Prostate gland (tissue), 2 donors: ENCODE data around the gene TTLL13. TPM values are rescaled to one million over a fixed set of nuclear protein-coding genes. Genes with fewer than 3 reads are reported as not detected.
"Not testable (repeated sequence)": the region's sequence is repeated elsewhere in the genome, so short reads cannot be mapped to it uniquely, and the experiment has no call there.

ENCODE experiments used
- DNase-seq: peaks from one replicate; pipeline ENCODE4 v3.0.0-alpha.2; 2019; ENCODE audit warnings: low spot score
- H3K27ac ChIP-seq, 2 donors: fragments of 200-600 bp; sonication (generic); 2 replicates each; pipeline ENCODE4 v1.5.1; 2017 to 2019
- H3K27me3 ChIP-seq: fragments of 200-600 bp; sonication (generic); replicated peaks from 2 replicates; pipeline ENCODE4 v1.5.1; 2019; ENCODE audit not compliant: insufficient read depth
- H3K36me3 ChIP-seq, 2 donors: fragments of 200-600 bp; sonication (generic); 1 replicate in 1 of 2; 2 replicates in 1 of 2; pipeline versions ENCODE4 v1.5.1 to v1.8.1; 2017 to 2019
- H3K4me1 ChIP-seq: fragments of 200-600 bp; sonication (generic); replicated peaks from 2 replicates; pipeline ENCODE4 v1.5.1; 2019
- H3K4me3 ChIP-seq, 2 donors: fragments of 200-600 bp; sonication (generic); 2 replicates each; pipeline ENCODE4 v1.5.1; 2017 to 2019
- H3K9me3 ChIP-seq: fragments of 200-600 bp; sonication (generic); 2 replicates; pipeline ENCODE4 v1.5.1; 2017
- POLR2A ChIP-seq: fragments of 450-650 bp; IDR thresholded peaks from one replicate; pipeline ENCODE4 v1.6.1; 2016; ENCODE audit warnings: antibody characterized with exemption, mild to moderate bottlenecking
- POLR2AphosphoS5 ChIP-seq: sonication (generic); formaldehyde crosslinking; IDR thresholded peaks from one replicate; pipeline ENCODE4 v1.6.1; 2017; ENCODE audit warnings: antibody characterized with exemption
- WGBS: methylation state at CpG from one replicate; pipeline ENCODE4 v1.1.5; 2018; 5-methylcytosine and 5-hydroxymethylcytosine counted together
- intact Hi-C: fragments of 100-400 bp; cut with DNase I; formaldehyde crosslinking; loops from one replicate; pipeline ENCODE4 v1.14.2; 2022
- total RNA-seq, 2 donors: library from RNA; depleted of rRNA; stranded (reverse); fragments of >200 nt; gene quantifications; one replicate each; pipeline ENCODE4 v1.1.0, GENCODE V29; 2016
- TF ChIP-seq, protein P1 (sequence below), 4 experiments: fragments of 200-600 bp in 2 of 4; fragments of 450-650 bp in 2 of 4; sonication (generic) in 2 of 4; IDR thresholded peaks; 1 replicate in 3 of 4; 2 replicates in 1 of 4; pipeline ENCODE4 v1.5.1; 2016 to 2019; ENCODE audit warnings: antibody characterized with exemption in 4 of 4, mild to moderate bottlenecking in 2 of 4, moderate library complexity in 2 of 4

Gene TTLL13
- total RNA-seq, 2 donors from 2014 or later, result 0.51 TPM; not detected in 1

DNA sequence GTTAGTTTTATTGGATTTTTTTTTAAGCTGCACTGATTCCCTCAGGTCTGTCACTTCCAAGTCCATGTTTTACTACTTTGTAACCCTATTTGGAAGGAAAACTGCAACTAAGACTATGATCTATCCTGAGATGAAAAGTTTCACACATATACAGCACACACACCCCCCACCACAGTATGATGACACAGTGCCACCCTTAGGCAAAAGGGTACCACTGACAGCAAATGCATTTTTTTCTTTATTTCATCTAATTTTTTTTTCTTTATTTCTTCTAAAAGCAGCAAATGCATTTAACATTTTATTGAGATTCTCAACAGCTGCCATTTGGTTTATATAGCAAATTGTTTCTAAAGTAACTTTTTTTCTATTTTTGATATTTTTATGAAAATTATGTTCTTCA lies 37.3 kb downstream of the TTLL13 start:
- H3K4me3 ChIP-seq, result no peak overlapping the region
- TF ChIP-seq POLR2A, result no peak
- TF ChIP-seq, protein P1, sequence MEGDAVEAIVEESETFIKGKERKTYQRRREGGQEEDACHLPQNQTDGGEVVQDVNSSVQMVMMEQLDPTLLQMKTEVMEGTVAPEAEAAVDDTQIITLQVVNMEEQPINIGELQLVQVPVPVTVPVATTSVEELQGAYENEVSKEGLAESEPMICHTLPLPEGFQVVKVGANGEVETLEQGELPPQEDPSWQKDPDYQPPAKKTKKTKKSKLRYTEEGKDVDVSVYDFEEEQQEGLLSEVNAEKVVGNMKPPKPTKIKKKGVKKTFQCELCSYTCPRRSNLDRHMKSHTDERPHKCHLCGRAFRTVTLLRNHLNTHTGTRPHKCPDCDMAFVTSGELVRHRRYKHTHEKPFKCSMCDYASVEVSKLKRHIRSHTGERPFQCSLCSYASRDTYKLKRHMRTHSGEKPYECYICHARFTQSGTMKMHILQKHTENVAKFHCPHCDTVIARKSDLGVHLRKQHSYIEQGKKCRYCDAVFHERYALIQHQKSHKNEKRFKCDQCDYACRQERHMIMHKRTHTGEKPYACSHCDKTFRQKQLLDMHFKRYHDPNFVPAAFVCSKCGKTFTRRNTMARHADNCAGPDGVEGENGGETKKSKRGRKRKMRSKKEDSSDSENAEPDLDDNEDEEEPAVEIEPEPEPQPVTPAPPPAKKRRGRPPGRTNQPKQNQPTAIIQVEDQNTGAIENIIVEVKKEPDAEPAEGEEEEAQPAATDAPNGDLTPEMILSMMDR (IDR thresholded peaks at IDR 0.05), result peak in 2 of 4 experiments; percentile 16 to 42
- no peak for TF ChIP-seq POLR2AphosphoS5
- H3K27ac ChIP-seq, result no peak overlapping the region
- no peaks in the 10 kb centered on the region for H3K27me3 ChIP-seq
- no peaks in the 10 kb centered on the region for H3K4me1 ChIP-seq
- H3K9me3 ChIP-seq, result no peaks in the 10 kb centered on the region
- H3K36me3 ChIP-seq, result no peaks in the 10 kb centered on the region
- intact Hi-C loops, result no loop called here
- no peak for DNase-seq

DNA sequence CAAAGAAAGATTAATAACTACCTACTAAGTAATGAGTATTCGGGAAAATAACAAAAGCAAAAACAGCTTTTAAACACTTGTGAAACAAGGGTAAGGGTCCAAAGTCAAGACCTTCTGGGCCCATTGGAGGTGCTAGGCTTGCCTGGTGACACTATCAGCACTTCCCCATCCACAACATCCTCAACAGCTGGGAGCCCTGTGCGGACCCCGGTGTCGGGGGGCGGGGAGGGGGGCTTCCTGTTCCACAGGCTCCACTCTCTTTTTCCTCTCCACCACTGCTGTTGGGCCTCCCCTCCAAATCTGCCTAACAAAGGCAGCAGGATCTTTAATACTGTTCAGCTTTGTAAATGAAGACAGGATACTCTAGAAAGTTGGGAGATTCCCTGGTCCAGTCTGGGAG lies 37.7 kb downstream of the TTLL13 start:
- WGBS, result 45% methylated on average over 5 of the region's 5 CpGs
- H3K9me3 ChIP-seq, result no peaks in the 10 kb centered on the region
- intact Hi-C loops, result no loop called here
- TF ChIP-seq, protein P1 (IDR thresholded peaks at IDR 0.05), result no peak
- TF ChIP-seq POLR2A, result no peak
- TF ChIP-seq POLR2AphosphoS5, result no peak
- no peak overlapping the region for H3K4me3 ChIP-seq
- no peaks in the 10 kb centered on the region for H3K36me3 ChIP-seq
- DNase-seq, result no peak
- no peak overlapping the region for H3K27ac ChIP-seq
- H3K27me3 ChIP-seq, result no peaks in the 10 kb centered on the region
- no peaks in the 10 kb centered on the region for H3K4me1 ChIP-seq

DNA sequence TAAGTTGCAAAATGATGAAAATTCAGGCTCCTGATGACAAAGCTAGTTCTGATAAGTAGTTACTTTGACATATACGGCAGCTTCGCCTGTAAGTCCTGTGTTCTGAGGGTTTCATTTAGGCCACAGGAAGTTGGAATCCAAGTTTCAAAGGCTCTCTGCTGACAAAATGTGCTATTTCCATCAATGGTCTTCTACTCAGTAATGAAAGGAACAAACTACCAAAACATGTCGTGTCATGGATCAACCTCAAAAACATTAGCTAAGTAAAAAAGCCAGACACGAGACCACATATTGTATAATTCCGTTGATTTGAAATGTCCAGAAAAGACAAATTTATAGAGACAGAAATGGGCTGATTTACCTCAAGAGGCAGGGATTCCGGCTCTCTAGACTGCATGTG lies 38.6 kb downstream of the TTLL13 start:
- WGBS, result 91% methylated on average over 6 of the region's 6 CpGs
- intact Hi-C loops, result no loop called here
- Histone ChIP-seq H3K36me3 (no peaks in the 10 kb centered on the region), H3K4me3 (no peak overlapping the region), H3K27ac (no peak overlapping the region), H3K4me1 (no peaks in the 10 kb centered on the region), H3K9me3 (no peaks in the 10 kb centered on the region), H3K27me3 (no peaks in the 10 kb centered on the region)
- TF ChIP-seq POLR2AphosphoS5, result no peak
- TF ChIP-seq, protein P1 (IDR thresholded peaks at IDR 0.05), result no peak
- TF ChIP-seq POLR2A, result no peak
- DNase-seq, result no peak

DNA sequence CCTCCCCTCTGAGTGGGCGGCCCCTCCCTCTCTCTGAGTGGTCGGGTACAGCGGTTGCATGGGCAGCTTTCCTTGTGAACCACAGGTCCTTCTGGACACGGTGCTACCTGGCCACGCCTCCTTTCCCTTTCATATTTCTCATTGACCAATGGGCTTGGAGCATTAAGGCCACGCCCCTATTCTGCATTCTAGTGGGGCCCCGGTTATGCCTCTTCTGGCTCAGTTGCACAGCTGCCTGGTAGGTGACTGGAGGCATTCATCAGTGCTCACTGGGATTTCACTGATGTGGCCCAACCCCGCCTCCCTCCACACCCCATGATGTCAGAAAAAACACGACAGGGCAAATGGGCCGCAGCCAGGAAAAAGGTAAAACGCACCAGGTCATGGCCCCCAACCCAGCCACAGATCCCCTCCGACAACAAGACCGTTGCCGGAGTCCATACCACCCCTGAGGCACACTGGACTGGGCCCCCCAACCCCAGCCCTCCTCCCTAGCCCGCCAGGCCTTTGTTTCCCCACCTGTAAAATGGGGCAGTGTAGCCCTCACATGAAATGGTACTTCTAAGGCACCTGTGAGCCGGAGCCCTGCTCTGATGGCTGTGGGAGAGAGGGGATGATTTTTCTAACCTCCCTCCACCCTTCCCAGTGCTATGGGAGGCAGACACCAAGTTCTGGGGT lies 42.5 kb downstream of the TTLL13 start:
- peaks cover 7% of the 10 kb centered on the region for H3K4me1 ChIP-seq
- no peaks in the 10 kb centered on the region for H3K9me3 ChIP-seq
- H3K27ac ChIP-seq, result no peak overlapping the region
- no peak for TF ChIP-seq POLR2A
- TF ChIP-seq POLR2AphosphoS5, result no peak
- H3K27me3 ChIP-seq, result no peaks in the 10 kb centered on the region
- intact Hi-C loops, result no loop called here
- H3K36me3 ChIP-seq, result no peaks in the 10 kb centered on the region
- WGBS, result 77% methylated on average over 15 of the region's 16 CpGs
- no peak for DNase-seq
- no peak overlapping the region for H3K4me3 ChIP-seq

DNA sequence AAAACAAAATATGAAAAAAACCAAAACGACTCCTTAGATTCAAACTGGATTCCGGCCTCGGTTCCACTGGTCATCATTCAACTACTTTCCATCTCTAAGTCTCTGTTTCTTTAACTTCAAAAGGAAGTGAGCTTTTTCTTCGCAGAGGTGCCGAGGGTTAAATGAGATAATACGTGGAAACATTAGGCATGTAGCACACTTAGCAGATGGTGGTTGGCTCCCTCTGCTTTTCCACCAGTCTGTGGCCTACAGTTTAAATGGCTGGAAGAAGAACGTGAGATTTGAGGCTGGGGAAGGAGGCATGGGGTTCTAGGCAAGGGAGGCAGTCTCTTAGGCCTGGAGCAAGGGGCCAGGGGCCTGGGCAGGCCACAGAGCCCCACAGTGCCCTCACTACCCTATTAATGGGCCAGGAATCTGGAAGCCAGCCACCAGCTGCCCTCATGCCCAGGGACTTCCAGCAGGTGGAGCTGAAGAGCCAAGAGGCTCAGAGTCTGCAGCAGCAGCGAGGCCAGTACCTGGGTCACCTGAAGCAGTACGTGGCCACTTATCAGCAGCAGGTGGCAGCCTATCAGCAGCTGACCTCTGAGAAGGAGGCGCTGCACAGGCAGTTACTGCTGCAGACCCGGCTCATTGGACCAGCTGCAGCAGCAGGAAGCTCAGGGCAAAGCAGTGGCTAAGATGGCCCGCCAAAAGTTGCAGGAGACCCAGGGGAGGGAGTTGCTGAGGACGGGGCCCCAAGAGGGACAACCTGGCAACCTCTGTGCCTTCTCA lies 43.9 kb downstream of the TTLL13 start:
- 52% methylated on average over 13 of the region's 13 CpGs for WGBS
- H3K27me3 ChIP-seq, H3K36me3 ChIP-seq, H3K9me3 ChIP-seq, H3K4me1 ChIP-seq, H3K4me3 ChIP-seq, intact Hi-C loops, H3K27ac ChIP-seq: not testable (repeated sequence)
- peak; percentile 90 for DNase-seq
- TF ChIP-seq, protein P1 (IDR thresholded peaks at IDR 0.05), result peak; percentile 78 to 98 (median 92)
- peak; percentile 76 for TF ChIP-seq POLR2AphosphoS5
